H1 (cell line): ENCODE measurements around the gene SOS1. TPM values are rescaled to one million over a fixed set of nuclear protein-coding genes. Genes with fewer than 3 reads are reported as not detected.

Source experiments
- ASH2L ChIP-seq: fragments of 200-600, 300-600 bp; sonication (generic); IDR thresholded peaks from one replicate; pipeline ENCODE4 v1.7.1; 2017; ENCODE audit warnings: low read length
- CEBPB ChIP-seq: IDR thresholded peaks from 2 replicates; pipeline ENCODE4 v1.6.1; 2012; ENCODE audit warnings: low read depth, low read length
- PHF8 ChIP-seq: fragments of 200-600 bp; sonication (generic); conservative IDR thresholded peaks from 2 replicates; pipeline ENCODE4 v1.7.1; 2012; ENCODE audit warnings: low read depth, mild to moderate bottlenecking, inconsistent platforms, low read length, moderate library complexity
- RNF2 ChIP-seq: fragments of 200-900, 300-1000 bp; sonication (generic); IDR thresholded peaks from 2 replicates; pipeline ENCODE4 v1.7.1; 2016; ENCODE audit warnings: borderline replicate concordance, low read depth, mild to moderate bottlenecking, antibody characterized with exemption, low read length; ENCODE audit not compliant: poor library complexity, severe bottlenecking; ENCODE audit errors: missing control alignments
- SIRT6 ChIP-seq: IDR thresholded peaks from one replicate; pipeline ENCODE4 v1.7.1; 2012; ENCODE audit warnings: low read length, inconsistent platforms
- TAF7 ChIP-seq: optimal IDR thresholded peaks from 2 replicates; pipeline ENCODE3; 2011; ENCODE audit warnings: low read depth, mild to moderate bottlenecking, inconsistent platforms, low read length, moderate library complexity, borderline replicate concordance
- TEAD4 ChIP-seq: IDR thresholded peaks from 2 replicates; pipeline ENCODE4 v1.6.1; 2012; ENCODE audit warnings: low read depth, low read length, inconsistent platforms, mixed read lengths
- polyA plus RNA-seq, 7 experiments: library from polyadenylated mRNA; depleted of rRNA in 3 of 7; stranded (reverse) in 5 of 7; unstranded in 2 of 7; fragments of >200 nt in 5 of 7; fragments of 200-250 nt in 2 of 7; gene quantifications; 1 replicate in 5 of 7; 2 replicates in 1 of 7; 4 replicates in 1 of 7; pipeline versions ENCODE4 v1.2.1 to v1.2.3, GENCODE V29; 2011 to 2013; ENCODE audit warnings: missing spikeins in 2 of 7, mixed read lengths in 2 of 7
- total RNA-seq: library from RNA; stranded (reverse); fragmentation: NEBNext Ultra II Directional; extraction: Animal tissue kit (Norgen Biotek cat#: 25700); gene quantifications from 2 replicates; pipeline ENCODE4 v1.2.1, GENCODE V29; 2021
- TF ChIP-seq, protein P1 (sequence below): fragments of 300-600 bp; sonication (generic); IDR thresholded peaks from 2 replicates; pipeline ENCODE4 v1.7.1; 2012; ENCODE audit warnings: low read length, moderate library complexity, mild to moderate bottlenecking, inconsistent platforms; ENCODE audit not compliant: insufficient replicate concordance
- TF ChIP-seq, protein P2 (sequence below): IDR thresholded peaks from 2 replicates; pipeline ENCODE4 v1.6.1; 2011; ENCODE audit warnings: low read depth, mild to moderate bottlenecking, low read length; ENCODE audit not compliant: insufficient read depth

SOS1 gene
- total and polyA plus RNA-seq, 2 of the 8 experiments (the other 6 are each of a cell fraction or from before 2014, with no cell fraction given) = 25.7 to 27.0 TPM

DNA sequence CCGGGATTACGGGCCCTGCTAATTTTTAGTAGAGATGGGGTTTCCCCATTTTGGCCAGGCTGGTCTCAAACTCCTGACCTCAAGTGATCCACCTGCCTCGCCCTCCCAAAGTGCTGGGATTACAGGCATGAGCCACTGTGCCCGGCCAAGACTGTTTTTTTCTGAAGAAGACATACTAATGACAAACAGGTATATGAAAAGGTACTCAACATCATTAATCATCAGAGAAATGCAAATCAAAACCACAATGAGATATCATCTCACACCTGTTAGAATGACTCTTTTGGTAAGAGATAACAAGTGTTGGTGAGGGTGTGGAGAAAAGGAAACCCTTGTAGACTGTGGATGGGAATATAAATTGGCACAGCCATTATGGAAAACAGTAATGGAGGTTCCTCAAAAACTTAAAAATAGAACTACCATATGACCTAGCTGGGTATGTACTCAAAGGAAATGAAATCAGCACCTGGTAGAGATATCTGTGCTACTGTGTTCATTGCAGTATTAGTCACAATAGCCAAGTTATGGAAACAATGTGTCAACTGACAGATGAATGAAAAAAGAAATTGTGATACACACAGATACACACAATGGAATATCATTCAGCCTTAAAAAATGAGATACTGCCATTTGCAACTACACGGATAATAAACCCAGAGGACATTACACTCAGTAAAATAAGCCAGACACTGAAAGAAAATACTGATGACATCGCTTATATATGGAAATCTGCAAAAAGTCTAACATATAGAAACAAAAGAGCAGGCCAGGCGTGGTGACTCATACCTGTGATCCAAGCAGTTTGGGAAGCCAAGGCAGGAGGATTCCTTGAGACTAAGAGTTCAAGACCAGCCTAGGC lies 20.8 kb downstream of the SOS1 start (continued):
- TF ChIP-seq, protein P1, sequence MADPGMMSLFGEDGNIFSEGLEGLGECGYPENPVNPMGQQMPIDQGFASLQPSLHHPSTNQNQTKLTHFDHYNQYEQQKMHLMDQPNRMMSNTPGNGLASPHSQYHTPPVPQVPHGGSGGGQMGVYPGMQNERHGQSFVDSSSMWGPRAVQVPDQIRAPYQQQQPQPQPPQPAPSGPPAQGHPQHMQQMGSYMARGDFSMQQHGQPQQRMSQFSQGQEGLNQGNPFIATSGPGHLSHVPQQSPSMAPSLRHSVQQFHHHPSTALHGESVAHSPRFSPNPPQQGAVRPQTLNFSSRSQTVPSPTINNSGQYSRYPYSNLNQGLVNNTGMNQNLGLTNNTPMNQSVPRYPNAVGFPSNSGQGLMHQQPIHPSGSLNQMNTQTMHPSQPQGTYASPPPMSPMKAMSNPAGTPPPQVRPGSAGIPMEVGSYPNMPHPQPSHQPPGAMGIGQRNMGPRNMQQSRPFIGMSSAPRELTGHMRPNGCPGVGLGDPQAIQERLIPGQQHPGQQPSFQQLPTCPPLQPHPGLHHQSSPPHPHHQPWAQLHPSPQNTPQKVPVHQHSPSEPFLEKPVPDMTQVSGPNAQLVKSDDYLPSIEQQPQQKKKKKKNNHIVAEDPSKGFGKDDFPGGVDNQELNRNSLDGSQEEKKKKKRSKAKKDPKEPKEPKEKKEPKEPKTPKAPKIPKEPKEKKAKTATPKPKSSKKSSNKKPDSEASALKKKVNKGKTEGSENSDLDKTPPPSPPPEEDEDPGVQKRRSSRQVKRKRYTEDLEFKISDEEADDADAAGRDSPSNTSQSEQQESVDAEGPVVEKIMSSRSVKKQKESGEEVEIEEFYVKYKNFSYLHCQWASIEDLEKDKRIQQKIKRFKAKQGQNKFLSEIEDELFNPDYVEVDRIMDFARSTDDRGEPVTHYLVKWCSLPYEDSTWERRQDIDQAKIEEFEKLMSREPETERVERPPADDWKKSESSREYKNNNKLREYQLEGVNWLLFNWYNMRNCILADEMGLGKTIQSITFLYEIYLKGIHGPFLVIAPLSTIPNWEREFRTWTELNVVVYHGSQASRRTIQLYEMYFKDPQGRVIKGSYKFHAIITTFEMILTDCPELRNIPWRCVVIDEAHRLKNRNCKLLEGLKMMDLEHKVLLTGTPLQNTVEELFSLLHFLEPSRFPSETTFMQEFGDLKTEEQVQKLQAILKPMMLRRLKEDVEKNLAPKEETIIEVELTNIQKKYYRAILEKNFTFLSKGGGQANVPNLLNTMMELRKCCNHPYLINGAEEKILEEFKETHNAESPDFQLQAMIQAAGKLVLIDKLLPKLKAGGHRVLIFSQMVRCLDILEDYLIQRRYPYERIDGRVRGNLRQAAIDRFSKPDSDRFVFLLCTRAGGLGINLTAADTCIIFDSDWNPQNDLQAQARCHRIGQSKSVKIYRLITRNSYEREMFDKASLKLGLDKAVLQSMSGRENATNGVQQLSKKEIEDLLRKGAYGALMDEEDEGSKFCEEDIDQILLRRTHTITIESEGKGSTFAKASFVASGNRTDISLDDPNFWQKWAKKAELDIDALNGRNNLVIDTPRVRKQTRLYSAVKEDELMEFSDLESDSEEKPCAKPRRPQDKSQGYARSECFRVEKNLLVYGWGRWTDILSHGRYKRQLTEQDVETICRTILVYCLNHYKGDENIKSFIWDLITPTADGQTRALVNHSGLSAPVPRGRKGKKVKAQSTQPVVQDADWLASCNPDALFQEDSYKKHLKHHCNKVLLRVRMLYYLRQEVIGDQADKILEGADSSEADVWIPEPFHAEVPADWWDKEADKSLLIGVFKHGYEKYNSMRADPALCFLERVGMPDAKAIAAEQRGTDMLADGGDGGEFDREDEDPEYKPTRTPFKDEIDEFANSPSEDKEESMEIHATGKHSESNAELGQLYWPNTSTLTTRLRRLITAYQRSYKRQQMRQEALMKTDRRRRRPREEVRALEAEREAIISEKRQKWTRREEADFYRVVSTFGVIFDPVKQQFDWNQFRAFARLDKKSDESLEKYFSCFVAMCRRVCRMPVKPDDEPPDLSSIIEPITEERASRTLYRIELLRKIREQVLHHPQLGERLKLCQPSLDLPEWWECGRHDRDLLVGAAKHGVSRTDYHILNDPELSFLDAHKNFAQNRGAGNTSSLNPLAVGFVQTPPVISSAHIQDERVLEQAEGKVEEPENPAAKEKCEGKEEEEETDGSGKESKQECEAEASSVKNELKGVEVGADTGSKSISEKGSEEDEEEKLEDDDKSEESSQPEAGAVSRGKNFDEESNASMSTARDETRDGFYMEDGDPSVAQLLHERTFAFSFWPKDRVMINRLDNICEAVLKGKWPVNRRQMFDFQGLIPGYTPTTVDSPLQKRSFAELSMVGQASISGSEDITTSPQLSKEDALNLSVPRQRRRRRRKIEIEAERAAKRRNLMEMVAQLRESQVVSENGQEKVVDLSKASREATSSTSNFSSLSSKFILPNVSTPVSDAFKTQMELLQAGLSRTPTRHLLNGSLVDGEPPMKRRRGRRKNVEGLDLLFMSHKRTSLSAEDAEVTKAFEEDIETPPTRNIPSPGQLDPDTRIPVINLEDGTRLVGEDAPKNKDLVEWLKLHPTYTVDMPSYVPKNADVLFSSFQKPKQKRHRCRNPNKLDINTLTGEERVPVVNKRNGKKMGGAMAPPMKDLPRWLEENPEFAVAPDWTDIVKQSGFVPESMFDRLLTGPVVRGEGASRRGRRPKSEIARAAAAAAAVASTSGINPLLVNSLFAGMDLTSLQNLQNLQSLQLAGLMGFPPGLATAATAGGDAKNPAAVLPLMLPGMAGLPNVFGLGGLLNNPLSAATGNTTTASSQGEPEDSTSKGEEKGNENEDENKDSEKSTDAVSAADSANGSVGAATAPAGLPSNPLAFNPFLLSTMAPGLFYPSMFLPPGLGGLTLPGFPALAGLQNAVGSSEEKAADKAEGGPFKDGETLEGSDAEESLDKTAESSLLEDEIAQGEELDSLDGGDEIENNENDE = no peak
- TF ChIP-seq PHF8 (no peak), SIRT6 (no peak), TAF7 (no peak), CEBPB (no peak), ASH2L (no peak), TEAD4 (no peak), RNF2 (no peak)
- TF ChIP-seq, protein P2, sequence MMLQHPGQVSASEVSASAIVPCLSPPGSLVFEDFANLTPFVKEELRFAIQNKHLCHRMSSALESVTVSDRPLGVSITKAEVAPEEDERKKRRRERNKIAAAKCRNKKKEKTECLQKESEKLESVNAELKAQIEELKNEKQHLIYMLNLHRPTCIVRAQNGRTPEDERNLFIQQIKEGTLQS = no peak
